ENCODE results near the gene PRSS2.

PRSS2 gene

GRCh38 chr7:142770661-142771352 lies at the start of gene PRSS2:
Gene PRSS2 (plus strand): TSS chr7:142770970. CDS start chr7:142770983, 13 bp downstream.
- no peak within 1 kb of the TSS for H3K4me3 ChIP-seq (ENCODE audit: low read length)
- no peak within 1 kb of the TSS for H3K27ac ChIP-seq (ENCODE audit: low read length)
- H3K27me3 ChIP-seq (ENCODE audit: low read depth, low read length) = peaks cover 34% of the 10 kb centered on the region
- no peak within 1 kb of the TSS for H3K4me2 ChIP-seq (ENCODE audit: low read length)
- TF ChIP-seq CTCF (IDR thresholded peaks at IDR 0.05; ENCODE audit: low read depth, low read length) (no peak), EZH2phosphoT487 (IDR thresholded peaks at IDR 0.05; ENCODE audit: low read depth) (no peak)
- H2AFZ ChIP-seq (ENCODE audit: low read depth, low read length) = no peak within 1 kb of the TSS
- H4K20me1 ChIP-seq (ENCODE audit: insufficient read depth, low read length) = no peaks in the 10 kb centered on the region
- no peaks in the 10 kb centered on the region for H3K36me3 ChIP-seq (replicated peaks; ENCODE audit: low read depth, low read length)
- H3K79me2 ChIP-seq (ENCODE audit: low read length) = no peaks in the 10 kb centered on the region
- H3K9me3 ChIP-seq (ENCODE audit: insufficient read depth, low read length) = no peaks in the 10 kb centered on the region
- H3K9ac ChIP-seq (ENCODE audit: low read length) = no peak within 1 kb of the TSS
- peaks cover 6% of the 10 kb centered on the region; the same call in 1 of the 2 replicates for H3K4me1 ChIP-seq (ENCODE audit: low read length)

DNA sequence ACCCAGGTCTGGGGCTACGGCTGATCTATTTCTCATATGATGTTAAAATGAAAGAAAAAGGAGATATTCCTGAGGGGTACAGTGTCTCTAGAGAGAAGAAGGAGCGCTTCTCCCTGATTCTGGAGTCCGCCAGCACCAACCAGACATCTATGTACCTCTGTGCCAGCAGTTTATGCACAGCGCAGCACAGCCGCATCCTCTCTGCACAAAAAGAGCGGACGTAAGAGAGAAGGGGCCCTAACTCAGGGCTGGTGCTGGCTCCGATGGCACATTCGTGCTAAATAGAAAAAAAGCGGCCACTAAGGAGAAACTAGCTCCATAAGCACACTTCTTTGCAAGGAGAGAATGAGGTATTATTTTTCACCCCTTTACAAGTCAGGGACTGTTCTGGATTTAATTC lies 49.8 kb upstream of the PRSS2 start:
- Histone ChIP-seq H4K20me1 (ENCODE audit: insufficient read depth, low read length) (no peaks in the 10 kb centered on the region), H3K4me3 (ENCODE audit: low read length) (no peak overlapping the region), H3K79me2 (ENCODE audit: low read length) (no peaks in the 10 kb centered on the region), H3K9me3 (ENCODE audit: insufficient read depth, low read length) (no peaks in the 10 kb centered on the region), H3K27ac (ENCODE audit: low read length) (no peak overlapping the region), H2AFZ (ENCODE audit: low read depth, low read length) (no peak overlapping the region), H3K36me3 (replicated peaks; ENCODE audit: low read depth, low read length) (no peaks in the 10 kb centered on the region), H3K4me2 (ENCODE audit: low read length) (no peak overlapping the region), H3K9ac (ENCODE audit: low read length) (no peak overlapping the region), H3K4me1 (ENCODE audit: low read length) (peaks cover 4% of the 10 kb centered on the region; the same call in 1 of the 2 replicates), H3K27me3 (ENCODE audit: low read depth, low read length) (no peaks in the 10 kb centered on the region; the same call in 1 of the 2 replicates)
- no peak for TF ChIP-seq CTCF (IDR thresholded peaks at IDR 0.05; ENCODE audit: low read depth, low read length)
- TF ChIP-seq EZH2phosphoT487 (IDR thresholded peaks at IDR 0.05; ENCODE audit: low read depth) = no peak

GRCh38 chr7:142722248-142722794 lies 48.4 kb upstream of the PRSS2 start:
- no peak overlapping the region for H3K27ac ChIP-seq (ENCODE audit: low read length)
- H3K9me3 ChIP-seq (ENCODE audit: insufficient read depth, low read length) = no peaks in the 10 kb centered on the region
- H3K9ac ChIP-seq (ENCODE audit: low read length) = no peak overlapping the region
- H3K79me2 ChIP-seq (ENCODE audit: low read length) = no peaks in the 10 kb centered on the region
- no peak for TF ChIP-seq CTCF (IDR thresholded peaks at IDR 0.05; ENCODE audit: low read depth, low read length)
- TF ChIP-seq EZH2phosphoT487 (IDR thresholded peaks at IDR 0.05; ENCODE audit: low read depth) = no peak
- H3K4me1 ChIP-seq (ENCODE audit: low read length) = peaks cover 4% of the 10 kb centered on the region; the same call in 1 of the 2 replicates
- H3K27me3 ChIP-seq (ENCODE audit: low read depth, low read length) = no peaks in the 10 kb centered on the region; the same call in 1 of the 2 replicates
- H3K4me3 ChIP-seq (ENCODE audit: low read length) = peak overlapping the region; percentile 62
- H4K20me1 ChIP-seq (ENCODE audit: insufficient read depth, low read length) = no peaks in the 10 kb centered on the region
- no peaks in the 10 kb centered on the region for H3K36me3 ChIP-seq (replicated peaks; ENCODE audit: low read depth, low read length)
- H3K4me2 ChIP-seq (ENCODE audit: low read length) = peak overlapping the region; percentile 61
- H2AFZ ChIP-seq (ENCODE audit: low read depth, low read length) = peak overlapping the region; percentile 72; the same call in 1 of the 2 replicates

GRCh38 chr7:142733271-142733670 lies 37.5 kb upstream of the PRSS2 start:
- Histone ChIP-seq H3K4me3 (ENCODE audit: low read length) (no peak overlapping the region), H3K79me2 (ENCODE audit: low read length) (no peaks in the 10 kb centered on the region), H3K4me2 (ENCODE audit: low read length) (no peak overlapping the region), H2AFZ (ENCODE audit: low read depth, low read length) (no peak overlapping the region), H3K4me1 (ENCODE audit: low read length) (no peaks in the 10 kb centered on the region), H3K27me3 (ENCODE audit: low read depth, low read length) (peaks cover 14% of the 10 kb centered on the region), H3K36me3 (replicated peaks; ENCODE audit: low read depth, low read length) (no peaks in the 10 kb centered on the region), H3K9ac (ENCODE audit: low read length) (no peak overlapping the region), H3K9me3 (ENCODE audit: insufficient read depth, low read length) (no peaks in the 10 kb centered on the region), H4K20me1 (ENCODE audit: insufficient read depth, low read length) (no peaks in the 10 kb centered on the region), H3K27ac (ENCODE audit: low read length) (no peak overlapping the region)
- TF ChIP-seq EZH2phosphoT487 (IDR thresholded peaks at IDR 0.05; ENCODE audit: low read depth) = no peak
- TF ChIP-seq CTCF (IDR thresholded peaks at IDR 0.05; ENCODE audit: low read depth, low read length) = no peak

All from OCI-LY3 (cell line).